Lung (tissue), 12 donors: ENCODE results near the gene SPDYA. TPM values are rescaled to one million over a fixed set of nuclear protein-coding genes. Genes with fewer than 3 reads are reported as not detected.

Source experiments
- ATAC-seq: fragments of 200-7000 bp; cut with Tn5 transposase; one replicate; pipeline ENCODE4 v1.9.1; 2020; ENCODE audit warnings: moderate number of reproducible peaks; ENCODE audit not compliant: insufficient read depth, low FRiP score
- DNase-seq, 3 donors: peaks; one replicate each; pipeline ENCODE4 v3.0.0-alpha.2; 2013 to 2017
- H3K27ac ChIP-seq, 2 donors: one replicate each; pipeline ENCODE4 v1.5.1; 2013; ENCODE audit warnings: mild to moderate bottlenecking in 2 of 2, moderate library complexity in 2 of 2, control low read depth in 1 of 2, inconsistent platforms in 1 of 2, low read depth in 1 of 2, low read length in 1 of 2
- H3K27me3 ChIP-seq, 3 donors: one replicate each; pipeline ENCODE4 v1.5.1; 2013; ENCODE audit warnings: low read length in 2 of 3; ENCODE audit not compliant: control insufficient read depth in 3 of 3, insufficient read depth in 3 of 3
- H3K36me3 ChIP-seq, 4 donors: one replicate each; pipeline ENCODE4 v1.5.1; 2013; ENCODE audit warnings: low read length in 4 of 4, mild to moderate bottlenecking in 1 of 4, moderate library complexity in 1 of 4; ENCODE audit not compliant: control insufficient read depth in 4 of 4, insufficient read depth in 4 of 4
- H3K4me1 ChIP-seq, 5 donors: one replicate each; pipeline ENCODE4 v1.5.1; 2013; ENCODE audit warnings: low read length in 5 of 5, mild to moderate bottlenecking in 2 of 5, moderate library complexity in 1 of 5; ENCODE audit not compliant: control insufficient read depth in 5 of 5, insufficient read depth in 5 of 5
- H3K4me3 ChIP-seq: one replicate; pipeline ENCODE4 v1.5.1; 2013; ENCODE audit warnings: mild to moderate bottlenecking, control low read depth, moderate library complexity
- H3K9ac ChIP-seq, 2 donors: one replicate each; pipeline ENCODE4 v1.5.1; 2013; ENCODE audit warnings: low read length in 2 of 2, control low read depth in 1 of 2; ENCODE audit not compliant: insufficient read depth in 1 of 2
- H3K9me3 ChIP-seq, 4 donors: one replicate each; pipeline ENCODE4 v1.5.1; 2013; ENCODE audit warnings: low read length in 3 of 4, mild to moderate bottlenecking in 1 of 4, moderate library complexity in 1 of 4; ENCODE audit not compliant: control insufficient read depth in 4 of 4, insufficient read depth in 3 of 4
- CTCF ChIP-seq: IDR thresholded peaks from 2 replicates; pipeline ENCODE4 v1.5.1; 2012; ENCODE audit warnings: mild to moderate bottlenecking; ENCODE audit errors: control extremely low read depth, extremely low read depth
- WGBS, 2 donors: extraction: QIAGEN DNeasy Blood & Tissue Kit; methylation state at CpG; one replicate each; pipeline ENCODE4 v1.1.7; 2013; 5-methylcytosine and 5-hydroxymethylcytosine counted together
- polyA plus RNA-seq, 2 donors: library from polyadenylated mRNA; stranded (reverse); fragments of 200-250 nt; gene quantifications; one replicate each; pipeline ENCODE4 v1.2.1, GENCODE V29; 2013
- total RNA-seq, 2 donors: library from RNA; depleted of rRNA in 1 of 2; stranded (reverse); fragments of >200 nt in 1 of 2; gene quantifications; one replicate each; pipeline ENCODE4 v1.2.1, GENCODE V29; 2014 to 2021
- donor health status: control.
- donor health status: control.
- donor health status: Bipolar disorder and iron deficiency.
- donor health status: healthy.
- donor health status: DM: yes; HTN: yes; CAD: no.

The SPDYA gene
- total and polyA plus RNA-seq, 4 donors = 0.10 to 6.9 (median 0.62) TPM

- WGBS, 2 donors = 56% methylated on average over 3 of the region's 3 CpGs
- peak in 1 of 3 donors; percentile 6 for DNase-seq
- no peak overlapping the region for H3K27ac ChIP-seq
- no peak for TF ChIP-seq CTCF
- no peaks in the 10 kb centered on the region for H3K4me1 ChIP-seq
- no peaks in the 10 kb centered on the region for H3K9me3 ChIP-seq
- no peaks in the 10 kb centered on the region for H3K27me3 ChIP-seq
- no peak overlapping the region for H3K4me3 ChIP-seq
- ATAC-seq = no peak
- H3K36me3 ChIP-seq = no peaks in the 10 kb centered on the region
- no peak overlapping the region for H3K9ac ChIP-seq
These were observed 31.4 kb downstream of the SPDYA start for GRCh38 chr2:28842042-28842441.

GRCh38 chr2:28855193-28855592, 44.6 kb downstream of the SPDYA start:
- Histone ChIP-seq H3K4me1 (no peaks in the 10 kb centered on the region), H3K9me3 (no peaks in the 10 kb centered on the region), H3K4me3 (no peak overlapping the region), H3K36me3 (peaks cover 0 to 6% (median 0%) of the 10 kb centered on the region in 4 donors), H3K27me3 (no peaks in the 10 kb centered on the region), H3K27ac (no peak overlapping the region), H3K9ac (no peak overlapping the region)
- ATAC-seq (no peak), DNase-seq (no peak)
- 93 to 95% methylated on average over 1 of the region's 1 CpG for WGBS, 2 donors
- TF ChIP-seq CTCF = no peak

GRCh38 chr2:28855977-28856376, 45.3 kb downstream of the SPDYA start:
- H3K36me3 ChIP-seq = peaks cover 0 to 10% (median 2%) of the 10 kb centered on the region in 4 donors
- no peak overlapping the region for H3K9ac ChIP-seq
- no peaks in the 10 kb centered on the region for H3K4me1 ChIP-seq
- ATAC-seq = no peak
- H3K27me3 ChIP-seq = no peaks in the 10 kb centered on the region
- no peaks in the 10 kb centered on the region for H3K9me3 ChIP-seq
- H3K27ac ChIP-seq = no peak overlapping the region
- no peak overlapping the region for H3K4me3 ChIP-seq
- no peak for DNase-seq
- no peak for TF ChIP-seq CTCF

- Histone ChIP-seq H3K9ac (peak overlapping the region; percentile 25 to 34), H3K4me3 (no peak overlapping the region), H3K27me3 (no peaks in the 10 kb centered on the region), H3K36me3 (peaks cover 0 to 6% (median 2%) of the 10 kb centered on the region in 4 donors), H3K27ac (no peak overlapping the region), H3K4me1 (peaks cover 6 to 17% (median 9%) of the 10 kb centered on the region in 5 donors), H3K9me3 (no peaks in the 10 kb centered on the region)
- ATAC-seq (no peak), DNase-seq (no peak)
- no peak for TF ChIP-seq CTCF
- WGBS, 2 donors = 77 to 89% methylated on average over 12 of the region's 12 CpGs
These were observed 58.0 kb downstream of the SPDYA start for GRCh38 chr2:28868611-28869010.
